Progenitor cell of endocrine pancreas (in vitro differentiated cells): ENCODE results near the gene DOCK4. TPM values are rescaled to one million over a fixed set of nuclear protein-coding genes. Genes with fewer than 3 reads are reported as not detected.
A peak's percentile ranks its signal among the peaks of the same experiment; 100 is the strongest.

ENCODE experiments used
- DNase-seq: peaks from one replicate; pipeline ENCODE4 v3.0.0; 2021; ENCODE audit warnings: low spot score; ENCODE audit not compliant: unreplicated experiment
- H3K27ac Mint-ChIP-seq: 2 replicates; pipeline ENCODE4 v1.8.0; 2021; ENCODE audit warnings: mild to moderate bottlenecking, moderate library complexity, mixed read lengths
- H3K27me3 Mint-ChIP-seq: 2 replicates; pipeline ENCODE4 v1.8.0; 2021; ENCODE audit warnings: mixed read lengths
- H3K36me3 Mint-ChIP-seq: 2 replicates; pipeline ENCODE4 v1.8.0; 2022; ENCODE audit warnings: mixed read lengths; ENCODE audit not compliant: insufficient read depth
- H3K4me1 Mint-ChIP-seq: 2 replicates; pipeline ENCODE4 v1.8.0; 2021; ENCODE audit warnings: low read depth, mixed read lengths
- H3K4me3 Mint-ChIP-seq: 2 replicates; pipeline ENCODE4 v1.8.0; 2021; ENCODE audit warnings: low read depth, mild to moderate bottlenecking, moderate library complexity, mixed read lengths
- H3K9me3 Mint-ChIP-seq: 2 replicates; pipeline ENCODE4 v1.8.0; 2021; ENCODE audit warnings: low read depth, mixed read lengths
- total RNA-seq: library from RNA; stranded (reverse); gene quantifications from 2 replicates; pipeline ENCODE4 v1.2.1, GENCODE V29; 2021
- TF ChIP-seq, protein P1 (sequence below): fragments of 200-600 bp; sonication (generic); IDR thresholded peaks from one replicate; pipeline ENCODE4 v1.5.0; 2021; ENCODE audit warnings: antibody characterized with exemption, mild to moderate bottlenecking; ENCODE audit not compliant: unreplicated experiment

The DOCK4 gene
- total RNA-seq, 1 donor from 2014 or later, result 28.8 TPM

DNA sequence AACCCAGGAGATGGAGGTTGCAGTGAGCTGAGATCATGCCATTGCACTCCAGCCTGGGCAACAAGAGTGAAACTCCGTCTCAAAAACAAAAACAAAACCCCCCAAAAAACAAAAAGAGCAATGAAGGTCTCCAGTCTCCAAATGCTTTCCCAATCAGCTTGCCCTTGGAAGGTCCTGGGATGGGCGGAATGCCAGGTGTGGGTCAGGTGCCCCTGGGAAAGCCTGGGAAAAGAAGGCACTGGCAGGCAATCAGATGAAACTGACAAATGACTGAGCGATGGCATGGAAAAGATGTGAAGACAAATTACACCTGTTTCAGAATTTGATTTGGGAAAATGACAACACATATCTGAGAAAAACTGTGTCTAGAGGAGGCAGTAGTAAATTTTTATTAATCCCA is 433.5 kb downstream of the DOCK4 start:
- Mint-ChIP-seq H3K4me1 (no peaks in the 10 kb centered on the region), H3K27ac (no peak overlapping the region), H3K27me3 (no peaks in the 10 kb centered on the region), H3K4me3 (no peak overlapping the region), H3K9me3 (peaks cover 4% of the 10 kb centered on the region), H3K36me3 (peaks cover 31% of the 10 kb centered on the region)
- no peak for DNase-seq
- TF ChIP-seq, protein P1, sequence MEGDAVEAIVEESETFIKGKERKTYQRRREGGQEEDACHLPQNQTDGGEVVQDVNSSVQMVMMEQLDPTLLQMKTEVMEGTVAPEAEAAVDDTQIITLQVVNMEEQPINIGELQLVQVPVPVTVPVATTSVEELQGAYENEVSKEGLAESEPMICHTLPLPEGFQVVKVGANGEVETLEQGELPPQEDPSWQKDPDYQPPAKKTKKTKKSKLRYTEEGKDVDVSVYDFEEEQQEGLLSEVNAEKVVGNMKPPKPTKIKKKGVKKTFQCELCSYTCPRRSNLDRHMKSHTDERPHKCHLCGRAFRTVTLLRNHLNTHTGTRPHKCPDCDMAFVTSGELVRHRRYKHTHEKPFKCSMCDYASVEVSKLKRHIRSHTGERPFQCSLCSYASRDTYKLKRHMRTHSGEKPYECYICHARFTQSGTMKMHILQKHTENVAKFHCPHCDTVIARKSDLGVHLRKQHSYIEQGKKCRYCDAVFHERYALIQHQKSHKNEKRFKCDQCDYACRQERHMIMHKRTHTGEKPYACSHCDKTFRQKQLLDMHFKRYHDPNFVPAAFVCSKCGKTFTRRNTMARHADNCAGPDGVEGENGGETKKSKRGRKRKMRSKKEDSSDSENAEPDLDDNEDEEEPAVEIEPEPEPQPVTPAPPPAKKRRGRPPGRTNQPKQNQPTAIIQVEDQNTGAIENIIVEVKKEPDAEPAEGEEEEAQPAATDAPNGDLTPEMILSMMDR, result no peak

- peaks cover 4% of the 10 kb centered on the region for H3K9me3 Mint-ChIP-seq
- H3K36me3 Mint-ChIP-seq, result peaks cover 24% of the 10 kb centered on the region
- no peaks in the 10 kb centered on the region for H3K4me1 Mint-ChIP-seq
- TF ChIP-seq, protein P1, result no peak
- no peak overlapping the region for H3K4me3 Mint-ChIP-seq
- DNase-seq, result no peak
- no peak overlapping the region for H3K27ac Mint-ChIP-seq
- no peaks in the 10 kb centered on the region for H3K27me3 Mint-ChIP-seq
These were observed 434.6 kb downstream of the DOCK4 start for GRCh38 chr7:111771638-111772037.

DNA sequence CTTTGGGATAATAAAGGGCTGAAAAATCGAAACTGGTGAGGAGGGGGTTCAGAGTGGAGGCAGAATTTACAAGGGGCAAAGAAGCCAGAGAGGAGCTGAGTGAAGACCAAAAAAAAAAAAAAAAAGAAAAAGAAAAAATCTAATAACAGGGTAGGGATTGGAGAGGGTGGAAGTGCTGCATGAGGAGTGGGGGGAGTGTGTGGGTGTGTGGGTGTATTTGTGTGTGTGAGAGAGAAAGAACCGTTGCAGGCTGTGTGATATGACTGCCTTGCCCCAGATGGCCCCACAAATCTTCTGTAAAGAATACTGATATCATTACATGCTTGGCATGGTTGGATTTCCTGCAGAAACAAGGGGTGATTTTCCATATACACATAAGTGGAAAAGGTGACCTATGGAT is 436.1 kb downstream of the DOCK4 start:
- TF ChIP-seq, protein P1, result no peak
- DNase-seq, result no peak
- Mint-ChIP-seq H3K4me3 (no peak overlapping the region), H3K9me3 (no peaks in the 10 kb centered on the region), H3K36me3 (peaks cover 16% of the 10 kb centered on the region), H3K4me1 (no peaks in the 10 kb centered on the region), H3K27me3 (no peaks in the 10 kb centered on the region), H3K27ac (peak overlapping the region; percentile 38)

DNA sequence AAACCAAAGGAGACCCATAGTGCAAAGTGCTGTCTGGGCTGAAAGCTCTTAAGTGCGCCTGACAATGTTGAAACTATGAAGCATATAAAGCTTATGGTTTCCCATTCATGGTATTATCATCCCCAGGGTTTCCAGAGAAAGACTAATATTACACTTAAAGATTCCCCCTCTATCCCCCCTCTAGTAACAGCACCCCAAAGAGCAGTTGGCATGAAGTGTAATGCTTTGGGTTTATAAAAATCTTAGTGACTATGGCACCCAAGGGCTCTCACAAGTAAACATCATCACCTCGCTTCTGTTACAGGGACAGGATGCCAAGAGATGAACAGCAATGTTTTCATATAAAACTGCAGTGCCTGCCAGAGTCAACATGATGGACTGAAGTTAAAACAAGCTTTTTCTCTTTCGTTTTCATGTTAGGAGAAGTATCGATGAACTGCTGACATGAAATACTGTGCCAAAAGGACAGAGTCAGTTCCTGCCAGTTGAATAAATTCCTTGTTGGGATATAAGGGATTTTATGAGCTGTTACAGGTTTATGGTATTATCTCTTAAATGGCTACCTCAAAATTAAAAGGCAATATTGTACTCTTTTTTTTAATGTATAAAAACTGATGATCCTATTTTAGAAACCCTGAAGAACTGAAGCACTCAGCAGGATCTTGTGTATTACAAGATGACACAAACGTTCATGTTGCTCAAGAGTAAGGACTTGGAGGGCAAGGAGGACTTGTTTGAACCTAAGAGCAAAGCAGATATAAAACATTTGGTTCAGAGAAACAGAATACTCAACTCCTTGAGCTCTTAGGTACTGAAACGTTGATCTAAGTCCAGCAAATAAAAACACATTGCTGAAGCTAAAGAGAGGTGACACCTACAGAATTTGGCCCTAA is 440.2 kb downstream of the DOCK4 start:
- no peak for DNase-seq
- TF ChIP-seq, protein P1, result no peak
- Mint-ChIP-seq H3K4me1 (no peaks in the 10 kb centered on the region), H3K36me3 (peaks cover 5% of the 10 kb centered on the region), H3K27me3 (no peaks in the 10 kb centered on the region), H3K4me3 (no peak overlapping the region), H3K27ac (no peak overlapping the region), H3K9me3 (no peaks in the 10 kb centered on the region)

- H3K27me3 Mint-ChIP-seq, result no peaks in the 10 kb centered on the region
- TF ChIP-seq, protein P1, result peak; percentile 87
- no peak overlapping the region for H3K4me3 Mint-ChIP-seq
- peaks cover 10% of the 10 kb centered on the region for H3K36me3 Mint-ChIP-seq
- H3K9me3 Mint-ChIP-seq, result no peaks in the 10 kb centered on the region
- DNase-seq, result no peak
- H3K27ac Mint-ChIP-seq, result no peak overlapping the region
- peaks cover 2% of the 10 kb centered on the region for H3K4me1 Mint-ChIP-seq
These were observed 442.9 kb downstream of the DOCK4 start for GRCh38 chr7:111763221-111763801.
